ENCODE measurements around the gene KLHL26. TPM values are rescaled to one million over a fixed set of nuclear protein-coding genes. Genes with fewer than 3 reads are reported as not detected.
A peak's percentile ranks its signal among the peaks of the same experiment; 100 is the strongest.

KLHL26 gene
- polyA plus RNA-seq, 3 donors: 1.6 to 3.2 (median 2.0) TPM

- H3K27me3 Mint-ChIP-seq (ENCODE audit: low read depth in 3 of 3): peaks cover 6 to 8% (median 8%) of the 10 kb centered on the region in 3 donors
- WGBS (ENCODE audit: insufficient coverage): 92% methylated on average over 9 of the region's 15 CpGs
These were observed 26.3 kb downstream of the KLHL26 start for GRCh38 chr19:18662972-18663732.

More at GRCh38 chr19:18662972-18663732, 26.3 kb downstream of the KLHL26 start:
- Histone ChIP-seq H3K27me3 (ENCODE audit: control insufficient read depth in 2 of 2, insufficient read depth in 2 of 2, low read length in 2 of 2) (no peaks in the 10 kb centered on the region), H2AFZ (ENCODE audit: insufficient read depth, low read depth, low read length, poor library complexity, severe bottlenecking) (no peak overlapping the region), H3K4me2 (replicated peaks; ENCODE audit: extremely low read depth, low read length, poor library complexity, severe bottlenecking) (no peak overlapping the region), H3K4me1 (ENCODE audit: control insufficient read depth in 1 of 2, insufficient read depth in 2 of 2, low read length in 2 of 2) (peaks cover 9 to 14% of the 10 kb centered on the region in 2 donors), H4K20me1 (ENCODE audit: insufficient read depth, low read length) (peaks cover 34% of the 10 kb centered on the region), H3K4me3 (replicated peaks in 1 of 3; ENCODE audit: low read depth in 2 of 3, low read length in 3 of 3) (no peak overlapping the region), H3K79me2 (ENCODE audit: insufficient read depth, low read length) (no peaks in the 10 kb centered on the region), H3K9me3 (replicated peaks in 1 of 2; ENCODE audit: control insufficient read depth in 1 of 2, insufficient read depth in 1 of 2, low read length in 2 of 2) (no peaks in the 10 kb centered on the region), H3K36me3 (replicated peaks in 1 of 2; ENCODE audit: control insufficient read depth in 1 of 2, insufficient read depth in 2 of 2, low read length in 2 of 2) (peaks cover 11 to 34% of the 10 kb centered on the region in 2 donors), H3K27ac (ENCODE audit: low read depth in 1 of 2, low read length in 2 of 2) (no peak overlapping the region), H3K9ac (ENCODE audit: insufficient read depth, low read length, poor library complexity, severe bottlenecking) (no peak overlapping the region)
- peaks cover 29% of the 10 kb centered on the region for H3K4me1 Mint-ChIP-seq
- peaks cover 19 to 42% of the 10 kb centered on the region in 2 donors for H3K36me3 Mint-ChIP-seq
- DNase-seq: no peak
- peak overlapping the region in 1 of 7 donors; percentile 13 for H3K27ac Mint-ChIP-seq
- peaks cover 0 to 5% (median 3%) of the 10 kb centered on the region in 7 donors for H3K9me3 Mint-ChIP-seq
- intact Hi-C loops (cut with micrococcal nuclease): no loop called here
- H3K4me3 Mint-ChIP-seq: no peak overlapping the region
- TF ChIP-seq CTCF (IDR thresholded peaks at IDR 0.05): no peak

Measured in CD14-positive monocyte (primary cell).